OCI-LY3 (cell line): ENCODE results near the gene RASGRP4.

Experiments used
- H2AFZ ChIP-seq: fragments of 200-600, 300-600 bp; shearing (Covaris generic); 2 replicates; pipeline ENCODE4 v1.6.0; 2014; ENCODE audit warnings: antibody characterized with exemption, low read depth, low read length
- H3K27ac ChIP-seq: fragments of 200-600, 300-600 bp; sonication (generic); 2 replicates; pipeline ENCODE4 v1.5.1; 2014; ENCODE audit warnings: mild to moderate bottlenecking, low read length, moderate library complexity, mixed read lengths
- H3K27me3 ChIP-seq: fragments of 200-600, 300-600 bp; sonication (generic); 2 replicates; pipeline ENCODE4 v1.6.1; 2014; ENCODE audit warnings: low read depth, low read length, mixed read lengths
- H3K36me3 ChIP-seq: fragments of 200-600, 300-600 bp; sonication (generic); replicated peaks from 2 replicates; pipeline ENCODE3; 2014; ENCODE audit warnings: low read depth, low read length, mixed read lengths
- H3K4me1 ChIP-seq: fragments of 300-600, 200-600 bp; sonication (generic); 2 replicates; pipeline ENCODE4 v1.6.1; 2014; ENCODE audit warnings: low read length, mixed read lengths
- H3K4me2 ChIP-seq: fragments of 200-600, 300-600 bp; sonication (generic); 2 replicates; pipeline ENCODE4 v1.6.1; 2014; ENCODE audit warnings: low read length, mixed read lengths
- H3K4me3 ChIP-seq: fragments of 300-600, 200-600 bp; sonication (generic); 2 replicates; pipeline ENCODE4 v1.5.1; 2014; ENCODE audit warnings: antibody characterized with exemption, mild to moderate bottlenecking, low read length, moderate library complexity
- H3K79me2 ChIP-seq: fragments of 300-600, 200-600 bp; shearing (Covaris generic); 2 replicates; pipeline ENCODE4 v1.6.1; 2014; ENCODE audit warnings: mild to moderate bottlenecking, low read length, mixed read lengths
- H3K9ac ChIP-seq: fragments of 300-600, 200-600 bp; shearing (Covaris generic); 2 replicates; pipeline ENCODE4 v1.6.0; 2014; ENCODE audit warnings: mild to moderate bottlenecking, low read length, moderate library complexity
- H3K9me3 ChIP-seq: fragments of 200-600, 300-600 bp; shearing (Covaris generic); 2 replicates; pipeline ENCODE4 v1.6.1; 2014; ENCODE audit warnings: low read length, mixed read lengths; ENCODE audit not compliant: insufficient read depth
- H4K20me1 ChIP-seq: fragments of 200-600, 300-600 bp; sonication (generic); 2 replicates; pipeline ENCODE4 v1.6.1; 2016; ENCODE audit warnings: low read length, mixed read lengths; ENCODE audit not compliant: insufficient read depth
- CTCF ChIP-seq: fragments of 200-600, 300-600 bp; sonication (generic); IDR thresholded peaks from 2 replicates; pipeline ENCODE4 v1.5.1; 2014; ENCODE audit warnings: antibody characterized with exemption, low read length, low read depth
- EZH2phosphoT487 ChIP-seq: fragments of 200-600 bp; shearing (Covaris generic); IDR thresholded peaks from 2 replicates; pipeline ENCODE4 v1.6.1; 2018; ENCODE audit warnings: antibody characterized with exemption, mixed run types, low read depth

Gene RASGRP4

GRCh38 chr19:38470788-38471480, 44.9 kb upstream of the RASGRP4 start:
- no peak overlapping the region for H3K9ac ChIP-seq
- no peak overlapping the region for H3K4me2 ChIP-seq
- H3K27ac ChIP-seq, result no peak overlapping the region
- H3K36me3 ChIP-seq, result peaks cover 12% of the 10 kb centered on the region
- no peaks in the 10 kb centered on the region for H4K20me1 ChIP-seq
- no peaks in the 10 kb centered on the region for H3K79me2 ChIP-seq
- H3K4me1 ChIP-seq, result no peaks in the 10 kb centered on the region
- H3K9me3 ChIP-seq, result no peaks in the 10 kb centered on the region
- no peak overlapping the region for H3K4me3 ChIP-seq
- H2AFZ ChIP-seq, result no peak overlapping the region
- no peaks in the 10 kb centered on the region for H3K27me3 ChIP-seq
- TF ChIP-seq CTCF (no peak), EZH2phosphoT487 (no peak)

GRCh38 chr19:38469151-38469550, 43.1 kb upstream of the RASGRP4 start:
- no peaks in the 10 kb centered on the region for H3K27me3 ChIP-seq
- H3K4me1 ChIP-seq, result no peaks in the 10 kb centered on the region
- peaks cover 12% of the 10 kb centered on the region for H3K36me3 ChIP-seq
- H3K9me3 ChIP-seq, result no peaks in the 10 kb centered on the region
- H3K79me2 ChIP-seq, result no peaks in the 10 kb centered on the region
- no peak overlapping the region for H3K4me2 ChIP-seq
- TF ChIP-seq CTCF, result no peak
- no peaks in the 10 kb centered on the region for H4K20me1 ChIP-seq
- no peak overlapping the region for H2AFZ ChIP-seq
- H3K4me3 ChIP-seq, result no peak overlapping the region
- no peak overlapping the region for H3K9ac ChIP-seq
- H3K27ac ChIP-seq, result no peak overlapping the region

- no peak overlapping the region for H3K27ac ChIP-seq
- H3K4me2 ChIP-seq, result no peak overlapping the region
- H2AFZ ChIP-seq, result no peak overlapping the region
- no peaks in the 10 kb centered on the region for H3K27me3 ChIP-seq
- H3K9me3 ChIP-seq, result no peaks in the 10 kb centered on the region
- no peaks in the 10 kb centered on the region for H3K79me2 ChIP-seq
- H3K36me3 ChIP-seq, result peaks cover 12% of the 10 kb centered on the region
- no peaks in the 10 kb centered on the region for H3K4me1 ChIP-seq
- TF ChIP-seq CTCF (no peak), EZH2phosphoT487 (no peak)
- H4K20me1 ChIP-seq, result no peaks in the 10 kb centered on the region
- no peak overlapping the region for H3K4me3 ChIP-seq
- no peak overlapping the region for H3K9ac ChIP-seq
These were observed 41.8 kb upstream of the RASGRP4 start for GRCh38 chr19:38467541-38468525.

GRCh38 chr19:38466050-38466449, 40.0 kb upstream of the RASGRP4 start:
- Histone ChIP-seq H3K9me3 (no peaks in the 10 kb centered on the region), H3K36me3 (peaks cover 17% of the 10 kb centered on the region), H3K4me1 (no peaks in the 10 kb centered on the region), H3K4me3 (no peak overlapping the region), H3K27ac (no peak overlapping the region), H3K4me2 (no peak overlapping the region), H4K20me1 (no peaks in the 10 kb centered on the region), H3K27me3 (no peaks in the 10 kb centered on the region), H3K9ac (no peak overlapping the region), H2AFZ (no peak overlapping the region), H3K79me2 (no peaks in the 10 kb centered on the region)
- TF ChIP-seq EZH2phosphoT487 (no peak), CTCF (no peak)
